ENCODE measurements around the gene ADARB2. TPM values are rescaled to one million over a fixed set of nuclear protein-coding genes. Genes with fewer than 3 reads are reported as not detected.

The ADARB2 gene
- total and polyA plus RNA-seq, 5 donors from 2014 or later, result 0.27 to 2.9 (median 0.69) TPM; not detected in 1

DNA sequence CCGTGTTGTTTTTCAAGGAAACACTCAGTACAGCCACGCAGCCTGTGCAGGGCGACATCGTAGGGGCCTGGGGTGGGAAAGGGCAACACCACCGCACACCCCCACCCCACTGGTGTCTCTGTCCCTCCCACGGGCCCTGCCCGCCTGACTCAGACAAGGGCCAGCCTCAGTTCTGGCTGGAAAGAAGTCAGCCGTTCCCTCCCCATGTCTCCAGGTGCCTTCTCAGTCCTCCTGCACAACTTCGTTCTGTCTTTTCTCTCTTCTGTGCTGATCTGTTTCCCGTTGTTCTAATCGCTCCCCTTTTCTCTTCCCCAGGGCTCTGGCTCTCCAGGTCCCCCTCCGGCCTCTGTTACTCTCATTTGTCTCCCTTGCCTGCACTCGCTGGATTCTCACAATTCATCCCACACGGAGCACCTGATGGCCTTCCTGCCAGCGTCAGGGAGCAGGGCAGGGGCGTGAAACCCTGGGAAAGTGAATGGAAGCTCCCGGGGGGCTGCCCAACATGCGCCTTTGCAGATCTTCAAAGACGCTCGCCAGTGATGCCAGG lies 583.4 kb downstream of the ADARB2 start:
- Mint-ChIP-seq H3K36me3 (no peaks in the 10 kb centered on the region), H3K27ac (no peak overlapping the region), H3K27me3 (no peaks in the 10 kb centered on the region), H3K4me3 (no peak overlapping the region), H3K4me1 (peaks cover 5 to 22% (median 10%) of the 10 kb centered on the region in 4 donors), H3K9me3 (no peaks in the 10 kb centered on the region)
- no peaks in the 10 kb centered on the region for H3K36me3 ChIP-seq (ENCODE audit: control insufficient read depth, insufficient read depth, low read length)
- no peaks in the 10 kb centered on the region for H3K27me3 ChIP-seq (ENCODE audit: control insufficient read depth, insufficient read depth, low read length)
- peaks cover 5% of the 10 kb centered on the region for H3K4me1 ChIP-seq (ENCODE audit: control insufficient read depth, insufficient read depth, low read length, poor library complexity, severe bottlenecking)
- no peaks in the 10 kb centered on the region for H3K9me3 ChIP-seq (ENCODE audit: control insufficient read depth in 2 of 2, low read length in 2 of 2)
- no peak overlapping the region for H3K27ac ChIP-seq (ENCODE audit: insufficient read depth, low read length, poor library complexity, severe bottlenecking)
- no peak for ATAC-seq (ENCODE audit: low read depth in 2 of 2)
- DNase-seq, result no peak
- no peak overlapping the region for H3K4me3 ChIP-seq (ENCODE audit: low read depth, low read length)

- no peaks in the 10 kb centered on the region for H3K27me3 Mint-ChIP-seq
- DNase-seq (peak in 1 of 3 donors; percentile 43), ATAC-seq (ENCODE audit: low read depth in 2 of 2) (no peak)
- H3K36me3 ChIP-seq (ENCODE audit: control insufficient read depth, insufficient read depth, low read length), result no peaks in the 10 kb centered on the region
- peaks cover 5% of the 10 kb centered on the region for H3K4me1 ChIP-seq (ENCODE audit: control insufficient read depth, insufficient read depth, low read length, poor library complexity, severe bottlenecking)
- no peak overlapping the region for H3K27ac Mint-ChIP-seq
- no peaks in the 10 kb centered on the region for H3K9me3 ChIP-seq (ENCODE audit: control insufficient read depth in 2 of 2, low read length in 2 of 2)
- H3K4me1 Mint-ChIP-seq, result peaks cover 5 to 24% (median 10%) of the 10 kb centered on the region in 4 donors
- H3K4me3 Mint-ChIP-seq, result no peak overlapping the region
- H3K36me3 Mint-ChIP-seq, result no peaks in the 10 kb centered on the region
- H3K27me3 ChIP-seq (ENCODE audit: control insufficient read depth, insufficient read depth, low read length), result no peaks in the 10 kb centered on the region
- no peaks in the 10 kb centered on the region for H3K9me3 Mint-ChIP-seq
- no peak overlapping the region for H3K27ac ChIP-seq (ENCODE audit: insufficient read depth, low read length, poor library complexity, severe bottlenecking)
- H3K4me3 ChIP-seq (ENCODE audit: low read depth, low read length), result no peak overlapping the region
These were observed 584.0 kb downstream of the ADARB2 start for GRCh38 chr10:1153251-1153763.

GRCh38 chr10:1152386-1153250 lies 584.7 kb downstream of the ADARB2 start:
- no peaks in the 10 kb centered on the region for H3K9me3 Mint-ChIP-seq
- no peak overlapping the region for H3K4me3 Mint-ChIP-seq
- Histone ChIP-seq H3K27ac (ENCODE audit: insufficient read depth, low read length, poor library complexity, severe bottlenecking) (no peak overlapping the region), H3K4me1 (ENCODE audit: control insufficient read depth, insufficient read depth, low read length, poor library complexity, severe bottlenecking) (peaks cover 5% of the 10 kb centered on the region), H3K27me3 (ENCODE audit: control insufficient read depth, insufficient read depth, low read length) (no peaks in the 10 kb centered on the region), H3K4me3 (ENCODE audit: low read depth, low read length) (no peak overlapping the region), H3K36me3 (ENCODE audit: control insufficient read depth, insufficient read depth, low read length) (no peaks in the 10 kb centered on the region), H3K9me3 (ENCODE audit: control insufficient read depth in 2 of 2, low read length in 2 of 2) (no peaks in the 10 kb centered on the region)
- ATAC-seq (ENCODE audit: low read depth in 2 of 2) (no peak), DNase-seq (no peak)
- H3K4me1 Mint-ChIP-seq, result peaks cover 5 to 24% (median 10%) of the 10 kb centered on the region in 4 donors
- H3K36me3 Mint-ChIP-seq, result no peaks in the 10 kb centered on the region
- no peak overlapping the region for H3K27ac Mint-ChIP-seq
- H3K27me3 Mint-ChIP-seq, result no peaks in the 10 kb centered on the region

DNA sequence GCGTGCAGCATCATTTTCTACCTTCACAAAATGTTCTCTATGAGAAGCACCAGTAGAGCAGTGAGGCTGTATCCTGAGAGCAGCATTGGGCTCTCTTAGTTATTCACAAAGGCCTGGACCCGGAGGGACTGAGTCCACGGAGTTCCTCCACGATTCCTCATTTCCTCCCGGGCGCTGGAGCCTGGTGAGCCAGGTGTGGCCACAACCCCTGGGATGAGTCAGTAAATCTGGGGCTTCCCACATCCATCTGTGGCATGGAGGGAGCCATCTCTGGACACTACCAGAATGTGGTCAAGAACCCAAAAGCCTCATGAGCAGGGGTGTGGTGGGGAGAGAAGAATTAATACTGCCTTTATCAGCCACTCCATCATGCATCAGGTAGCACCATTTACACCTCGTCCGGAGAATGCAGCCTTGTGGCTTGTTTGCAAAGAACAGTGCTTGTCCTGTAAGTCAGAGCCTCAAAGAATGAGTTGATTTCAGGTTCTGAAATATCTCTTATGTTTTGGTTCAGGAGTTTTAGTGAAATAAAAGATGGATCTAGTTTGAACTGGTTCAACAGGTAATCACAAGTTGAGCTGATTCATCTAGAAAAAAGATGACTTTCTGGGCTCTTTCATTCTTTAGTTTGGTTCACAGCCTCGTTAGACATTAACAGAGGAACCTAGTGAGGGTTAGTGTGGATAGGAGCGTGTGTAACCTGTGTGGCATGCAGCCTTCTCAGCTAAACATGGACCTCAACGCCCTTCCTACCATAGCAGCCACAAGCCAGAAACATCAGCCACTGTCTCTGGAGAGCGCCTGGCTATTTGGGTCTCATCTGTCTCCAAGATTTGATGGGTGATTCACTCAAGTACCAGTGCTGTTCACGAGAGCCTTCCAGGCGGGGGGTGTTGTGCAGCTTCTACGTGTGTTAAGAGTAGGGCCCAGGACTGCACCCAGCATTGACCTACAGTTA lies 586.0 kb downstream of the ADARB2 start:
- Mint-ChIP-seq H3K36me3 (no peaks in the 10 kb centered on the region), H3K27ac (peak overlapping the region in 1 of 3 donors; percentile 41), H3K27me3 (no peaks in the 10 kb centered on the region), H3K4me3 (no peak overlapping the region), H3K4me1 (peaks cover 5 to 24% (median 10%) of the 10 kb centered on the region in 4 donors), H3K9me3 (peaks cover 0 to 9% (median 0%) of the 10 kb centered on the region in 7 donors)
- DNase-seq (no peak), ATAC-seq (ENCODE audit: low read depth in 2 of 2) (no peak)
- H3K27me3 ChIP-seq (ENCODE audit: control insufficient read depth, insufficient read depth, low read length), result no peaks in the 10 kb centered on the region
- no peak overlapping the region for H3K4me3 ChIP-seq (ENCODE audit: low read depth, low read length)
- peaks cover 5% of the 10 kb centered on the region for H3K4me1 ChIP-seq (ENCODE audit: control insufficient read depth, insufficient read depth, low read length, poor library complexity, severe bottlenecking)
- peaks cover 2% of the 10 kb centered on the region in 2 experiments for H3K9me3 ChIP-seq (ENCODE audit: control insufficient read depth in 2 of 2, low read length in 2 of 2)
- H3K36me3 ChIP-seq (ENCODE audit: control insufficient read depth, insufficient read depth, low read length), result no peaks in the 10 kb centered on the region
- H3K27ac ChIP-seq (ENCODE audit: insufficient read depth, low read length, poor library complexity, severe bottlenecking), result no peak overlapping the region

DNA sequence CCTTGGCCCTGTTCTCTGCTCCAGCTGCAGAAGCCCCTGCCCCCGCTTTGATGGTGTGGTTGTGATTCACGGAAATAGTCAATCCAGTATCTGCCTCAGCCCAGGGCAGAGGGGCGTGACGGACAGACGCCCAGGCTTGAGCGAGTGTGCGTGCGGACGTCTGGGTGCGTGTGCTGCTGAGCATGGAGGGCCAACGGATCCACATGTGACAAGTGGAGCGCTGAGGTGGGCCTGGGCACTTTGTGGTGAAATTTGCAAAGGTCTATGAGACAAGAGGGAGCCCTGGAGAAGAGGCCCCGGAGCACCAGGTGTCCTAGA lies 586.7 kb downstream of the ADARB2 start:
- peaks cover 6% of the 10 kb centered on the region for H3K27me3 Mint-ChIP-seq
- no peaks in the 10 kb centered on the region for H3K36me3 Mint-ChIP-seq
- H3K36me3 ChIP-seq (ENCODE audit: control insufficient read depth, insufficient read depth, low read length), result no peaks in the 10 kb centered on the region
- DNase-seq (no peak), ATAC-seq (ENCODE audit: low read depth in 2 of 2) (no peak)
- H3K4me3 Mint-ChIP-seq, result no peak overlapping the region
- H3K27ac Mint-ChIP-seq, result peak overlapping the region in 2 of 3 donors; percentile 1 to 5
- H3K4me3 ChIP-seq (ENCODE audit: low read depth, low read length), result no peak overlapping the region
- peaks cover 5 to 24% (median 10%) of the 10 kb centered on the region in 4 donors for H3K4me1 Mint-ChIP-seq
- peaks cover 5 to 9% of the 10 kb centered on the region in 2 experiments for H3K9me3 ChIP-seq (ENCODE audit: control insufficient read depth in 2 of 2, low read length in 2 of 2)
- no peaks in the 10 kb centered on the region for H3K27me3 ChIP-seq (ENCODE audit: control insufficient read depth, insufficient read depth, low read length)
- H3K9me3 Mint-ChIP-seq, result peaks cover 0 to 13% (median 0%) of the 10 kb centered on the region in 7 donors
- H3K27ac ChIP-seq (ENCODE audit: insufficient read depth, low read length, poor library complexity, severe bottlenecking), result no peak overlapping the region
- H3K4me1 ChIP-seq (ENCODE audit: control insufficient read depth, insufficient read depth, low read length, poor library complexity, severe bottlenecking), result peaks cover 5% of the 10 kb centered on the region

DNA sequence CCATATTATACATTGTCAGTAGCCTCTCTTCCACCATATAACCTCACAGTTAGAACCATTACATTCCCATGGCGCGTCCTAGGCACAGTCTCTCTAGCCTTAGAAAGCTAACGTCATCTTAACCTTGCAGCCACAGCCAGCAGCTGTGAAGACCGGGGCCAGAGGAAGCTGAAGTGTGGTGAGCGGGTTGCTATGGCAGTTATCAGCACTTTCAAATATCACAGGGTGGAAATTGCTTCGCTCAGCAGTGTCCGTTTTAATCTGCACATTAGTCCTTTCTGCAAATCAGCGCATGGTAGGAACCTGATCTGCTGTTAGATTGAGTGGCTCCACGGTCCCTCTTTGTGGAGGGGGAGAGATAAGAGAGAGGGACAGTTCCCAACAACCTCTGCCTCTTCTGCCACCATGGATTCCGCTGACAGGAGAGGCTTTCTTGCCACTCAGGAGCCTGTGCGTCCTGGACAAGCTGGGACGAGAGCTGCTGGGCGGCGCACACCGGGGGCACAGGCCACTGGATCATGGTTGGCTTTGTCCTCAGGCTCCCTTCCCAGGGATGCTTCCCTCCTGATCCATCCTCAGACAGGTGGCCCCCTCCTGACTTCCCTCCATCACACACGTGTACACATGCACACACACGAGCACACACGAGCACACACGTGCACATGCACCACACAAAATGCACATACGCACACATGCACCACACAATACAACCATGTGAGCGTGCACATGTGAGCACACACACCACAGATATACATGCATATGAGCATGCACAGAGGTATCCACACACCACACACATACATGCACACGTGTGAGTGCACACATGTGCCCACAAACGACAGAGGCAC lies 587.3 kb downstream of the ADARB2 start:
- Mint-ChIP-seq H3K9me3 (peaks cover 0 to 14% (median 0%) of the 10 kb centered on the region in 7 donors), H3K4me1 (peaks cover 5 to 24% (median 10%) of the 10 kb centered on the region in 4 donors), H3K27ac (peak overlapping the region; percentile 1 to 82 (median 6)), H3K4me3 (no peak overlapping the region), H3K27me3 (peaks cover 6% of the 10 kb centered on the region), H3K36me3 (no peaks in the 10 kb centered on the region)
- Histone ChIP-seq H3K27ac (ENCODE audit: insufficient read depth, low read length, poor library complexity, severe bottlenecking) (no peak overlapping the region), H3K9me3 (ENCODE audit: control insufficient read depth in 2 of 2, low read length in 2 of 2) (peaks cover 5 to 10% of the 10 kb centered on the region in 2 experiments), H3K27me3 (ENCODE audit: control insufficient read depth, insufficient read depth, low read length) (no peaks in the 10 kb centered on the region), H3K4me1 (ENCODE audit: control insufficient read depth, insufficient read depth, low read length, poor library complexity, severe bottlenecking) (peaks cover 5% of the 10 kb centered on the region), H3K36me3 (ENCODE audit: control insufficient read depth, insufficient read depth, low read length) (no peaks in the 10 kb centered on the region), H3K4me3 (ENCODE audit: low read depth, low read length) (peak overlapping the region; percentile 41)
- DNase-seq (peak in 2 of 3 donors; percentile 14 to 82), ATAC-seq (ENCODE audit: low read depth in 2 of 2) (peak; percentile 67 to 83)
